Stimulated activated effector memory CD8-positive, alpha-beta T cell treated with anti-CD3 and anti-CD28 coated beads, Interleukin-12 subunit alpha, Interleukin-12 subunit beta, amount 100 ng/mL, for 72 hours (primary cell): ENCODE results near the gene JOSD2.
"Not testable (repeated sequence)": the region's sequence is repeated elsewhere in the genome, so short reads cannot be mapped to it uniquely, and the experiment has no call there.

Experiments used
- ATAC-seq: fragments of 150-1000 bp; cut with Tn5 transposase; 2 replicates; pipeline ENCODE4 v1.10.0; 2021
- DNase-seq, 2 donors: peaks; one replicate each; pipeline ENCODE4 v3.0.0; 2021 to 2022; ENCODE audit warnings: low spot score in 2 of 2
- H3K27ac Mint-ChIP-seq: one replicate; pipeline ENCODE4 v1.8.0; 2022; ENCODE audit warnings: mild to moderate bottlenecking, mixed read lengths
- H3K36me3 Mint-ChIP-seq: one replicate; pipeline ENCODE4 v1.8.0; 2022; ENCODE audit warnings: mild to moderate bottlenecking, mixed read lengths
- H3K4me1 Mint-ChIP-seq: one replicate; pipeline ENCODE4 v1.8.0; 2022; ENCODE audit warnings: mixed read lengths
- H3K4me3 Mint-ChIP-seq: one replicate; pipeline ENCODE4 v1.8.0; 2022; ENCODE audit warnings: mild to moderate bottlenecking, mixed read lengths
- H3K9me3 Mint-ChIP-seq: one replicate; pipeline ENCODE4 v1.8.0; 2022; ENCODE audit warnings: mixed read lengths

The JOSD2 gene

DNA sequence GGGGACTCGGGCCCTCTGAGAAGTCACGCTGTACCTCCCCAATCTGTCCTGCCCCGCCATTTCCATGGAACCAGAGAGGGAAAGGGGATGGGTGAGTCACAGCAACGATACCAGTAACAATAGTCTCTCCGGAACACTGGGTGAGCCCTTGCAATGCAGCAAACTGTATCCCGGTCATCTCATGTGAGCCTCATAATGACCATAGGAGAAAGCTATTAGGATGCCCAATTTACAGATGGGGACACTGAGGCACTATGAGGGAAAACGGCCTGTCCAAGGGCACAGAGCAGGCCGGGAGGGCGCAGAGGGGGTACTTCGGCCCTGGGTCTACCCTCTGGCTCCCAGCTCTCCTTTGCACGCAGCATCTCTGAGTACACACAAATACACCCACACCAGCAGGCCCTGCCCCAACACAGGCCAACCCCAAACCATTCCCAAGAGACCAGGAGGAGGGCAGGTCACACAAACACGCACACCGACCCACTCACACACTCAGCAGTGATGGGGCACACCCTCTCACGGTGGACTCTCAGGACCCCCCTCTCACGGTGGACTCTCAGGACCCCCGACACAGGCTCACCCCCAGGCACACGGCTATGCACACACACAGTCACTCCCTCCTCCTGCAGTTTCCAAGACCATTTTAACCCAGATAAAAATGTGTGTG, 39.1 kb upstream of the JOSD2 start:
- H3K4me3 Mint-ChIP-seq, result no peak overlapping the region

GRCh38 chr19:50549059-50549926, 38.3 kb upstream of the JOSD2 start:
- H3K36me3 Mint-ChIP-seq, result no peaks in the 10 kb centered on the region
- no peak overlapping the region for H3K27ac Mint-ChIP-seq
- H3K4me3 Mint-ChIP-seq, result no peak overlapping the region
- H3K9me3 Mint-ChIP-seq, result no peaks in the 10 kb centered on the region
- ATAC-seq (no peak), DNase-seq (no peak)
- peaks cover 14% of the 10 kb centered on the region for H3K4me1 Mint-ChIP-seq

More for the DNA sequence above, 39.1 kb upstream of the JOSD2 start:
- ATAC-seq (no peak), DNase-seq (no peak)
- Mint-ChIP-seq H3K36me3 (no peaks in the 10 kb centered on the region), H3K27ac (no peak overlapping the region), H3K9me3 (no peaks in the 10 kb centered on the region), H3K4me1 (peaks cover 14% of the 10 kb centered on the region)

- DNase-seq (no peak), ATAC-seq (no peak)
- Mint-ChIP-seq H3K36me3 (no peaks in the 10 kb centered on the region), H3K4me3 (no peak overlapping the region), H3K27ac (no peak overlapping the region), H3K4me1 (peaks cover 13% of the 10 kb centered on the region), H3K9me3 (no peaks in the 10 kb centered on the region)
These were observed 37.4 kb upstream of the JOSD2 start for GRCh38 chr19:50548191-50549058.

- Mint-ChIP-seq H3K4me1 (peaks cover 6% of the 10 kb centered on the region), H3K27ac (no peak overlapping the region), H3K4me3 (no peak overlapping the region), H3K36me3 (no peaks in the 10 kb centered on the region), H3K9me3 (no peaks in the 10 kb centered on the region)
- no peak for ATAC-seq
- no peak for DNase-seq
These were observed 36.6 kb upstream of the JOSD2 start for GRCh38 chr19:50547385-50548190.

DNA sequence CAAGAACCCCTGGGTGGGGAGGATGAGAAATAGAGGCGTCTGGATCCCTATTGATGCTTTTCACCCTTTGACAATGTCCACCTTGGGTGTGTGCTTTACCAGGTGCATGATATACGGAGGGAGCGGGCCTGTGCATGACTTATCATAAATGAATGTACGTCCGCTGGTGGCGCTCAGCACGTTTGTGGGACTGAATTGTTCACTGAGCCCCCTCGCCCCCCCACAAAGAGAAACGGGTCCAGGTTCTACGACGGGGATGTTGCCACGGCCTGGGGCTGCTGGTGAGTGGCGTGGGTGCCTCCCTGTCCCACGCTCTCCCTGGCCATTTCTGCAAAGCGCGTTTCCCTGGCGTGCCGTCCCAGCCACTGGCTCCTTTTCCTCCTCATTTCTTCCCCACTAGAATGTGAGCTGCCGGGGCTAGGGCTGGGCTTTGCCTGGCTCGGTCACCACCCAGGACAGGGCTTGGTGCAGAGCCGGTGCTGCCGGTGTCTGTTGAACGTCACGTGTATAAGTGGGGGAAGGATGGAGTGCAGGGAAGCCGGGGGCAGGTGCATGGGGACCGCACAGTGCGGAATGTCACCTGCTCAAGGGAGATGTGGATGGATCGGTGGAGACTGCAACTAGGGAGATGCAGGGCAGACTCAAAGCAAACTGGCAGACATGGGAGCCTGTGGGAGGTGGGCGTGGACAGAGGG, 35.7 kb upstream of the JOSD2 start:
- no peak for ATAC-seq
- Mint-ChIP-seq H3K4me3 (no peak overlapping the region), H3K9me3 (no peaks in the 10 kb centered on the region), H3K27ac (no peak overlapping the region), H3K36me3 (no peaks in the 10 kb centered on the region), H3K4me1 (no peaks in the 10 kb centered on the region)
- DNase-seq, result no peak

DNA sequence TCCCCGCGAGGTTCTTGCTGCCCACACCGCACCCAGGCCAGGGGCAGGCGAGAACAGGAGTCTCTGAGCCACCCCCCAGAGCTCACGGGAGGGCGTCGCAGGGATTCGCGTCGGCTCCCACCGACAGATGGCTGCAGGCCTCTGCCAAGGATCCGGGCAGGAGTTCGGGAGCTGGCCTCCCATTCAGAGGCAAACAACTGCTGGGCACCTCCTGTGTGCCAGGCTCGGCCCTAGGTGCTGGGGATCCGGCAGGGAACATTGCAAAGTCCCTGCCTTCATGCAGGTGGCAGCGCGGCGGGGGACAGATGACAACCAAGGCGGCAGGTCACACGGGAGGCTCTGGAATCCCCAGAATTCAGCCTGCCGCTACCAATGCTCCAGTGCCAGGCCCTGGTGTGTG, 32.0 kb upstream of the JOSD2 start:
- no peak overlapping the region for H3K4me3 Mint-ChIP-seq
- no peaks in the 10 kb centered on the region for H3K9me3 Mint-ChIP-seq
- no peaks in the 10 kb centered on the region for H3K4me1 Mint-ChIP-seq
- ATAC-seq (no peak), DNase-seq (no peak)
- no peak overlapping the region for H3K27ac Mint-ChIP-seq
- H3K36me3 Mint-ChIP-seq, result no peaks in the 10 kb centered on the region

- DNase-seq (peak; percentile 53 to 77), ATAC-seq (peak; percentile 73)
- Mint-ChIP-seq H3K9me3 (peaks cover 6% of the 10 kb centered on the region), H3K27ac (no peak overlapping the region), H3K4me1 (no peaks in the 10 kb centered on the region), H3K4me3 (no peak overlapping the region), H3K36me3 (no peaks in the 10 kb centered on the region)
These were observed 26.8 kb upstream of the JOSD2 start for GRCh38 chr19:50537769-50538230.

GRCh38 chr19:50537306-50537685, 26.3 kb upstream of the JOSD2 start:
- Mint-ChIP-seq H3K27ac (no peak overlapping the region), H3K36me3 (no peaks in the 10 kb centered on the region), H3K4me1 (no peaks in the 10 kb centered on the region), H3K4me3 (no peak overlapping the region), H3K9me3 (peaks cover 9% of the 10 kb centered on the region)
- no peak for DNase-seq
- ATAC-seq, result no peak

DNA sequence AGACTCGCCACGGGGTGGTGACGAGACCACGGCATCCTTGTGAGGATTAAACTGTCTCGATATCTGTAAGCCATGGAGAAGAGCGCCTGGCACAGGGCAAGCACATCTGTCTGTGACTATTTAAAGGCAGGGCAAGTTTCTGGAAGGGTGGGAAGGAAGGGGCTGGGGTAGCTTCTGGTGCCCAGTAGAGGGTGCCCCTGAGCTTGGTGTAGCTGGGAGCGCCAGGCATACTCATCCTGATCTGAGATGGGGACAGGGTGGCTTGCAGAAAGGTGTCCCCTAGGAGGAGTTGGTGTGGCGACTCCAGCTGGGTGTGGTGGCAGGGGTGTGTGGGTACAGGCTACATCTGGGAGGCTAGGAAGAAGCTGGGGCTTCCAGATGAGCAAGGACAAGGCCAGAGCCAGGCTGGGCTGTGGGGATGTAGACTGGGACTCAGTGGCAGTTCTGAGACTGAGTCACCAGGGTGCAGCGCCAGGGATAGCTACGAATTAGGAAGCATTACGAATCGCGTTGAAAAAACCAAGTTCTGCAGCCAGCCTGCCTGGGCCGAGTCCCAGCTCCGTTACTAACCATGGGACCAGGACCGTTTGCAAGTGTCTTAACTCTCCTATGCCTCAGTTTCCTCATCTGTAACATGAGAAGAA, 25.8 kb upstream of the JOSD2 start:
- Mint-ChIP-seq H3K4me1 (no peaks in the 10 kb centered on the region), H3K27ac (no peak overlapping the region), H3K36me3 (no peaks in the 10 kb centered on the region), H3K9me3 (peaks cover 11% of the 10 kb centered on the region), H3K4me3 (no peak overlapping the region)
- ATAC-seq (no peak), DNase-seq (no peak)

GRCh38 chr19:50535672-50536187, 24.7 kb upstream of the JOSD2 start:
- DNase-seq, result no peak
- peaks cover 11% of the 10 kb centered on the region for H3K9me3 Mint-ChIP-seq
- no peak overlapping the region for H3K27ac Mint-ChIP-seq
- no peak for ATAC-seq
- H3K36me3 Mint-ChIP-seq, result no peaks in the 10 kb centered on the region
- no peak overlapping the region for H3K4me3 Mint-ChIP-seq
- H3K4me1 Mint-ChIP-seq, result no peaks in the 10 kb centered on the region

DNA sequence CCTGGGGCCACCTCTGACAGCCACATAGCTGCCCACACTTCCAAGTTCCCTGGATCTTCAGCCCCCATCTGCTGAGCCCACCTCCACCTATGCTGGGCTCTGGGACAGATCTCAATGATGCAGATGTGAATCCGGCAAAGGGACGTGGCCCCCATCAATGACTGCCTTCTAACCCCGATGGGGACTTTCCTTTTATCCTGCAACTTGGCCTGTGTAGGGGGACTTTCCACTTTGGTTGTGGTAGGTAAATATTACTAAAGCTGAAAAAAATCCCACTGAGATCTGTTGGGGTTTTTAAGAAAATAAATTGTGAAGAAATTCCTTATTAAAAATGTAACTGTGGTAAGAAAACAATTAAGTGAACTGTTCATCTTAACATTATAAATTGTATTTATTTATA, 23.5 kb upstream of the JOSD2 start:
- no peaks in the 10 kb centered on the region for H3K4me1 Mint-ChIP-seq
- DNase-seq (no peak), ATAC-seq (no peak)
- no peak overlapping the region for H3K27ac Mint-ChIP-seq
- no peak overlapping the region for H3K4me3 Mint-ChIP-seq
- H3K36me3 Mint-ChIP-seq, result no peaks in the 10 kb centered on the region
- H3K9me3 Mint-ChIP-seq, result peaks cover 11% of the 10 kb centered on the region

DNA sequence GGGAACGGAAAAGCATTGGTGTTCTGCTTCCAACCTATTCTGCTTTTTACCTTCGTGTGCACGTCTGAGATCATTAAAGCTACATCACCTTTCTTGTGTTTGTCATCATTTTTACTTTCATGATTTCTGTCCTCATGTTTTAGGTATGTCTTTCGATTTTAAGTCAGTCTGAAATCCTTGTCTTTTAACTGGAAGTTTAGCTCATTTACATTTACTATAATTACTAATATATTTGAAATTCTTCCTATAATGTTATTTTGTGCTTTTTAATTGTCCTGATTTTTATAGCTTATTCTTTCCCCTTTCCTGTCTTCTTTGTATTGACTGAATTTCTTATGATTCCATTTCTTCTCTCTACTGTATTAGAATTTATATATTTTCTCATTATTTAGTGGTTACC, 22.0 kb upstream of the JOSD2 start:
- no peaks in the 10 kb centered on the region for H3K36me3 Mint-ChIP-seq
- no peak overlapping the region for H3K27ac Mint-ChIP-seq
- ATAC-seq (no peak), DNase-seq (no peak)
- H3K9me3 Mint-ChIP-seq, result peaks cover 11% of the 10 kb centered on the region
- H3K4me1 Mint-ChIP-seq, result no peaks in the 10 kb centered on the region
- H3K4me3 Mint-ChIP-seq, result no peak overlapping the region

DNA sequence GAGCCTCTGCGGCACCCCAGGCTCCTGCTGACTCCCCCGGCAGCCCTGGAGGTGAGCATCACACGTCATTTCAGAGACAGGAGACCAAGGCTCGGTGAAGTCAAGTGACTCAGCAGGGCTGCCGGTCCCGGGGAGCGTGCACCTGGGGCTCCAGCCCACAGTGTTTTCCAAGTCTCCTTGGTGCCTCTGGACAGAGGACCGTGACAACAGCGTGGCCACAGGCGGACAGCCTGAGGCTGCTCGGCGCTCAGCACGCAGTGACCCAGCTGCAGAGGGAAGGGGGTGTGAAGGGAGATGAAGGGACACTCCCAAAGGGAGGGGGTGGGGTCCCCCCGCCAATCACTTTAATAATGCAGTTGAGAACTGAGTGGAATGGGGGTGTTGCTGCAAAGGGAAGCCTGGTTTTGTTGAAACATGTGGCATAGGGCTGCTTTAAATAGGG, 20.2 kb upstream of the JOSD2 start:
- no peak overlapping the region for H3K4me3 Mint-ChIP-seq
- no peak for DNase-seq
- H3K27ac Mint-ChIP-seq, result no peak overlapping the region
- peaks cover 11% of the 10 kb centered on the region for H3K9me3 Mint-ChIP-seq
- H3K36me3 Mint-ChIP-seq, result no peaks in the 10 kb centered on the region
- H3K4me1 Mint-ChIP-seq, result no peaks in the 10 kb centered on the region
- ATAC-seq, result peak; percentile 16

GRCh38 chr19:50528052-50528451, 17.1 kb upstream of the JOSD2 start:
- not testable (repeated sequence) for ATAC-seq

More at GRCh38 chr19:50528052-50528451, 17.1 kb upstream of the JOSD2 start:
- H3K27ac Mint-ChIP-seq, H3K9me3 Mint-ChIP-seq, DNase-seq, H3K36me3 Mint-ChIP-seq, H3K4me1 Mint-ChIP-seq, H3K4me3 Mint-ChIP-seq: not testable (repeated sequence)
